Urothelium cell line (cell line): Measurements from ENCODE around the gene CSF1R.

Experiments
- DNase-seq: peaks from one replicate; pipeline ENCODE4 v3.0.0; 2011; ENCODE audit warnings: low spot score, mixed read lengths
- FAIRE-seq: peaks from 2 replicates; lab custom pipeline; 2011; peaks lifted over from hg19 to GRCh38; lab: Jason Lieb, UNC

CSF1R gene

DNA sequence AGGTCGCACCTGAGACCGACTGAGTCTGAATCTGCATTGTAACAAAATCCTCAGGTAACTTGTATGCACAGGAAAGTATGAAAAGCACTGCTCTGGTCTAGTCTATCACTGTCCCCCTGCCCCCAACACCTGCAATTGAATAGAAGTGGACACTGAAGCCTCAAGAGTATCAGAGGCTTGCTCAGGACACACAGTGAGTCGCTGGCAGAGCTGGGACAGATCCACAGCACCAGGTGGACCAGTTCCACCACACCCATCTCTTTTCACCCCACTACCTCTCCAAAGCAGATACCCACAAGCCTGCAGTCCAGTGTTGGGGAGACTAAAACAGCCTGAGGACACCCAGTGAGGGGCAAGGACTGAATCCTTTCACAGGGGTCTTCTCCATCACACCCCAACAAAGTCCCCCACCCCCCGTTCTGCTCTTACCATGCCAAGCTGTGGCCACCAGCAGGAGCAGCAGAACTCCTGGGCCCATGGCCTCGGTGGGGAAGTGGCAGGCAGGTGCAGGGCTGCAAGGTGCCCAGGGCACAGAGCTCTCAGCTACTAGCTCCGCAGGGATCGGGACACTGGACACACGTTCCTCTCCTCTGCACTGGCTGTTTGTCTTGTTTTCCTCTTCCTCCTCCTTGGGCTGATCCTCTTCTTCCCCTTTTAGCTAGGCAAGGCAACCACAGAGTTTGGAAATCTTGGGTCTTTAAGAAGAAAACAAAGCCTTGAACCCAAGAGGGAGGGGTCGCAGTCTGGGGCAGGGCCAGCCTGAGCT, at the start of gene CSF1R:
Gene CSF1R, minus strand, starts transcription at position 605 of the 766 bp plus-strand sequence. Its CDS starts 127 bp downstream, at position 478.
- no peak for FAIRE-seq
- no peak for DNase-seq

DNA sequence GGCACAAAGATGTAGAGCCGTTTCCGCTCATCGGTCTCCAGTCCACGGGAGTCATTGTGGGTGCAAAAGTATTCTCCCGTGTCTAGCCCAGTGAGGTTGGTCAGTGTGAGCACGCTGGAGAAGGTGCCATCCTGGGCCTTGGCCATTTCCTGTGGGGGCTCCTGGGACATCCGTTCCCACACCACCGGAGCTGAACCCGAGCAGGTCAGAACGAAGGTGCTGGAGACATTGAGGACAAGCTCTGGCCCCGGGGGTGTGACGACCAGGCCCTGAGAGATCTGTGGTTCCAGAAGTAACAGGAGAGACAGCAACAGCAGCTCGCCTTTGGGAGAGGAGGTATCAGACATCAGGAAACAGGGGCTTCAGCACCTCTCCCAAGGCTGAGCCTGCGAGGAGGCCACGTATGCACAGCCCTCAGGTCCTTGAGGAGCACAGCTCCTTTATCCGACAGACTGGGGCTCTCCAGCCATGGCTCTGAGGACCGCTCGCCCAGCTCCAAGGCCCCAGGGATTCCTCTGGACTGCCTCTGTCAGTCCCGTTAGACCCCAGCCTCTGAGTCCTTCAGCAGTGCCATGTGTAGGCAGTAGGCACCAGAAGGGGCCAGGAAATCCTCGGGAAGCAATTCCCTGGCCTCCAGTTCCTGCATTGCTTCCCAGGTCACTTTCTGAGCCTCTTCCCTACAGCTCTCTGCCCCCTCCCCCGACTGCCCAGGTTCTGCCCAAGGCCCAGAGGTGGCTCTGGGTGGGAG, 49.4 kb upstream of the CSF1R start:
- DNase-seq (no peak), FAIRE-seq (no peak)

DNA sequence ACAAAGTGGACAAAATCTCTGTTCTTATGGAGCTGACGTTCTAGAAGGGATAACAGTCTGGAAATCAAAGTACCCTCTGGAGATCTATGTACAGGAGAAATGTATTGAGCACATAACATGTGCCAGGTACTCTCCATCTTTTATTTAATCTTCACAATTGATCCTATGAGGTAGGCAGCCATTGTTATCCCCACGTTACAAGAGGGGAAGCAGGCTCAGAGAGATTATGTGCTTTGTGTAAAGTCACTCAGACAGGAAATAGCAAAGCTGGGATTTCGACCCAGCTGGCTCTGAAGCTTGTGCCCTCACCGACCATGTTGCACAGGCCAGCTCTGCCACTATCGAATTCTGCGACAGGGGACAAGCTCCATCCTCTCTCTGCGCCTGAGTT, 47.8 kb upstream of the CSF1R start:
- no peak for FAIRE-seq
- no peak for DNase-seq

DNA sequence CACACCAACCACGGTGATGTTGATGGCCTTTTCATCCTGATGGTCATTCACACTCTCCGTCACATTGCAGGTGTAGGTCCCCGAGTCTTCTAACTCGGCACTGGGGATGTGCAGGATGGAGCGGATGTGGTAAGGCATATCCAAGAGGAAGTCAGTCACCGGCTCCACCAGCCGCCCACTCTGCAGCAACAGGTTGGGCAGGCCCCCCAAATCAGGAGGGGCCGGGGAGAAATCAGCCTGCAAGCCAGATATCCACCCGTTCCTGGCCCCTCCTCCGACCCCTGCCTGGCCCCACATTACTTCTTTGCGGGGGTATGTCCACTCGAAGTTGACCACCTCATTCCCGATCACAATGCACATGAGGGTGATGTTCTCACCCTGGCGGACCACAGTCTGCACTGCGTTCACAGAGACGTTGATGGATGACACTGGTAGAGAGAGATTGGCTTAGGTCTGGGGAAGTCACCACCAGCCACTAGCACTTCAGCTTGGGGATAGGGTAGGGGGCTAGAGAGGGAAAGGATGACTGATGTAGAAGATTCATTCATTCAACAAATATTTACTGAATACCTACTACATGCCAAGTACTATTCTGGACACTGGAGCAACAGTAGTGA, 47.3 kb upstream of the CSF1R start:
- FAIRE-seq = no peak

DNA sequence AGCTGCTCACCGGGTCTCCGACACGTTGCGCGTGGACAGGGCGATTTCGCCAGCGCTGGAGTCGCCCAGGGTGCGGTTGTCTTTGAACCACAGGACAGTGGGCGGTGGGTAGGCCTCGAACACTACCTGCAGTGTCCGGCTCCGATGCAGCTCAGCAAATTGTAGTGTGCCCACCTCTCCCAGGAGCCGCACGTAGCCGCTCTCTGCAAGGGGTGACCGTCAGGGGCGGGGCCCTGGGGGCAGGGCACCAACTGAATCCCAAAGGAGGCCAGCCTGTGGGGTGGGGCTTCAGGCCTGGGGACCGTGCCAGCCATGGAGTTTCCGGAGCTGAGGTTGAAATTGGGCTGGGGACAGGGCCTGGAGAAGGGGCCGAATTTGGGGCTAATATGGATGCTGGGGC, 46.4 kb upstream of the CSF1R start:
- FAIRE-seq (no peak), DNase-seq (no peak)

More for the DNA sequence above, 47.3 kb upstream of the CSF1R start:
- no peak for DNase-seq

DNA sequence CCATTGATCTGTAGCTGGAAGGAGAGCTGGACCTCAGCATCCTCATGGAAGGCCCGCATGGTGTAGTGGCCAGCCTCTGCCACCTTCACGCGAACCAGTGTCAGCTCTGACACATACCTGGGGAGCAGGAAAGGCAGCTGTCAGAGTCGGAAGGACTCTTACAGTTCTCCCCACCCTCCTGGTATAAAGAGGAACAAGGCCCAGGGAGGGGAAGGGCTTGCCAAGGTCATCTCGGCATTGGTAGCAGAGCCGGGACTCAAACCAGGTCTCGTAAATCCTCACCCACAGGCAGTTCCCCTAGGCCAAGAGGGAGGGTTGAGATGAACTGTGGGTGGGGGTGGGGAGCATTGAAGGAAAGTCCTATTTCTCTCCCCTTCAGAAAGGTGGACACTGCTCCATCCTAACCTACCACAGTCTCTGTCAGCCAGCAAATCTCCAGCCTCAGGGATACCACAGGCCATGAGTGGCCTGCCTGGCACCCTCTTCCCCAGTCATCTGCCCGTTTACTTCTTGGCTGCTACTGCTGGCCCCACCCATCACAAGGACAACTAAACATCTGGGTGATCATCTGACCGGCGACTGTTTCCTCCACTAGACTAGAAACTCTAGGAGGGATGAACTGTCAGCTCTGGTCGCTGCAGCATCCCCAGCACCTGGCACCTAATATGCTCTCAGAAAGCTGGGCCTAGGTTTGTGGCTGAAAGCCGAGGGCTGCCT, 45.8 kb upstream of the CSF1R start:
- DNase-seq = no peak
- FAIRE-seq = no peak

DNA sequence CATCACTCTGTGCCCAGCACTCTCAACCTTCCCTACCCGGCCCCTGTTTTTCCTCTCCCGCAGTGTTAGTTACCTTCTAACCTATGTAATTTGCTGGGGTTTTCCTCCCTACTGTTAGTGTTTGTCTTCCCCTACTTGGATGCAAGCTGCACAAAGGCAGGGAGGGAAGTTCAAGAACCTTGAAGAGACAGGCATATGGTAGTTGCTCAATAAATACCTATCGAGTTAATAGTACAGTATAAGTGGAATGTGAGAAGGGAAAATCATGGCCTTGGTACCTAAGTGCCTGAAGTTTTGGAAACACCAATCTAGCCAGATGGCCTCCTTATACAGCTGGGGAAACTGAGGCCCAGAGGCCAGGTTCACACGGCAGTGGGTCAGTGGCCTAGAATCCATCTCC, 45.1 kb upstream of the CSF1R start:
- FAIRE-seq = no peak

DNA sequence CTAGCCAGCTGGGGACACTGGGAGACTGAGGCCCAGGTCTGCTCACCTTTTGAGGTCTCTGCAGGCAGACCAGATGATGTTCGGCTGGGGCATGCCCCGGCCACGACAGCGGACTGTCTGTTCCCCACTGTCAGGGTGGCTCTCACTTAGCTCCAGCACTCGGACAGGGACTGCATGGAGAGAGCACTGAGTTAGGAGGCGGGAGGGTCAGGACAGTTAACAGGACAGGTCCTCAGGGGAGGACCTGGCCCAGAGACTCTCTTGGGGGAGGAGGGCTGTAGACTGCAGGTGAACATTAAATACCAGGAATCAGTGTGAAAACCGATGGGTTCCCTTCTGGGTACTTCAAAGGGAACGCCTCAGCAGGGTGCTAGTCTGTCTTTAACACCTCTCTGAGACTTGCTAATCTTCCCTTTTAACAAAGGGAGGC, 44.2 kb upstream of the CSF1R start:
- no peak for DNase-seq
- no peak for FAIRE-seq

More for the DNA sequence above, 45.1 kb upstream of the CSF1R start:
- no peak for DNase-seq

DNA sequence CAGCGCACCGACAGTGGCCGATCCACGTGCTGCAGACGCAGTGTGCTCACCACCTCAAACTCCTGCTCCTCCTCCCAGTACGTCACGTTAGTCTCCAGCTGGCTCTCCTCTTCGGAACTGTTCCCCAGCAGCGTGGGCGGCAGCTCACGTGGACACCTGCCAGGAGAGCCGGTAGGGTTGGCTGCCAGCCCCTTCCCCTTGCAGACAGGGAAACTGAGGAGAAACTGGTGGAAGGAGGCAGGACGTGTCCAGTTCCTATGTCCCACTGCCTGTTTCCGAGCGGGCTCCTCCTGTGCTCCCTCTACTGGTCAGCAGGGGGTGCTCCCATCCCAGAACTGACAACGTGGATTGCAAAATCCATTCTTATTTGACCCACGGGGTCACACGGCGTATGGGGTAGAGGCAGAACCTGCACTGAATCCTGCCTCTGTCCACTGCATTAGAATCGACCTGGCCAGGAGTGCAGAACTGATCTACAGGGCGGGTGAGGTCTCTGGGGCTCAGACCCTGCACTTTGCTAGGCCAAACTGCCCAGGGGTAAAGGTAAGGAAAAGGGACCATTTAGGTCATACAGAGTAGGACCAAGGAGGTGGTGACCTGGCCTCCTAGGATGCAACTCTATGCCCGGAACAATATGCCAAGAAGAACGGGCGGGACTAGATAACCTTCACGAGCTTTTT, 43.6 kb upstream of the CSF1R start:
- FAIRE-seq = peak; percentile 56

DNA sequence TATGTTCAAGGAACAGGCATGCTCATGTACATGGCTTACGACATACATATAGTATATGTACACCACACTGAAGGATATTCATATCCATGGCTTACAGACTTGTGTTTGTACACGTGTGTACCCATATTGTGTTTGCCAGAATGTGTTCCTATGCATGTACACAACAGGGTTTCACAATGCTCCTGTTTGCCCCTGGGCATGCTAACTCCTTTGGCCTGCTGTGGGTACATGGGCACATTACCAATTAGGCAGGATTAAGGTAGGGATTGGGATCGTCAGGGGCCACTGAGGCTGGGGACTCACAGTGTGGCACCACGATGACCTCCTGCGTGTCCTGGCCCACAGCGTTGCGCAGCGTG, 43.1 kb upstream of the CSF1R start:
- DNase-seq (no peak), FAIRE-seq (no peak)

More for the DNA sequence above, 43.6 kb upstream of the CSF1R start:
- peak; percentile 79 for DNase-seq

DNA sequence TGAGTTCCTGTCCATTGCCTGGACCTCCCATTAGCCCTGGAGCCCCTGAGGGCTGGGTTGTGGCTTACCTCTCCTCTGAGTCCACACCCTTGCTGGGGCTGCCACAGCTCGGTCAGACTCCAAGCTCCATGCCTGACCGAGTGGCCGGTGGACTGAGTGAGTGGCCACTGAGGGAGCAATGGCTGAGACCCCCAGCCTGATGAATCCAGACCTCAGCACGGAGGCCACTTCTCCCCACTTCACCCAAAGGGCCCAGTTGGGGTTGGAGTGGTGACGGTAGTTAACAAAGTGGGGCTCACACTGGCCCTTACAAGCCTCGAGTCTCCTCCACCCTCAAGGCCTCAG, 40.5 kb upstream of the CSF1R start:
- DNase-seq (no peak), FAIRE-seq (no peak)

DNA sequence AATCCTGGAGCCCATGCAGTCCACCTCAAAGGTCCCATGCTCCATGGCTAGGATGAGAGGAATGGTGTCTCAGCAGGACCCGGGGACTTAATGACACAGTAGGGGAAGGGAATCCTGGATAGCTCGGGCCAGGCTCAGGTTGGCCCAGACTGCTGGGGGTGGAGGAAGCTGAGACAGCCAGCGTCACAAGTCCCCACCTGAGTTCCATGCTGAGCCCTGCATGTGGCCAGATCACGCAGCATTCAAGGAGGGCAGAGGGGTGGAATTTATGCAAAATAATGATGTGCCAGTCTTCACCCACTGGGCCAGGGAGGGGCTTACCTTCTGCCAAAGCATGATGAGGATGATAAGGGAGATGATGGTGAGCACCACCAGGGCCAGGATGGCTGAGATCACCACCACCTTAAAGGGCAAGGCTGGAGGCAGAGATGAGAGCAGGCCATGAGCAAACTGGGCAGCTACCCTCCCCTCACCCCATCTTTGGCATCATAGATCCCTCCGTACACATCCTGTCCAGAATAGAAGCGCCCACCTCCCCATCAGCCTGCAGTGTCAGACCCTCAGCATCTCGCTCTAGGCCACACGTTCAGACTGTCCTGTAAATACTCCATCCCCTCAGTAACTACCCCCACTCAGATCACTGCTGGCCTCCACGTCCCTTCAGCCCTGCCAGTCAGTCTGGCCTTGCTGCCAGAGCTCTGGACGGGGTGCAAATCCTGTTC, 40.0 kb upstream of the CSF1R start:
- DNase-seq (no peak), FAIRE-seq (no peak)

DNA sequence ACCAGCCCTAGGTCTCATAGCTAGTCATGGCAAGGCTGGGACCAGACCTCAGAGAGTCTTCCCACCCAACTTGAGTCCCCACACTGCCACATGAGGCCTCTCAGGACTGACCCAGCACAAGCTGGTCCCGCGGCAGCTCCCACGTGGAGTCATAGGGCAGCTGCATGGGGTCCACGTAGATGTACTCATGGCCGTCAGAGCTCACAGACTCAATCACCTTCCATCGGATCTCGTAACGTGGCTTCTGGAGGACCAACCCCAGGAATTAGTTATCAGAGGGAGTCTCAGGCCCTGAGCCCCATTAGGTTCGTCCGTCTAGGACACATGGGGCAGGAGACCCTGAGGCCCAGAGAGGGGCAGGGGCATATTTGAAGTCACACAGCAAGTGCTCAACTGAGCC, 39.0 kb upstream of the CSF1R start:
- DNase-seq (no peak), FAIRE-seq (no peak)

DNA sequence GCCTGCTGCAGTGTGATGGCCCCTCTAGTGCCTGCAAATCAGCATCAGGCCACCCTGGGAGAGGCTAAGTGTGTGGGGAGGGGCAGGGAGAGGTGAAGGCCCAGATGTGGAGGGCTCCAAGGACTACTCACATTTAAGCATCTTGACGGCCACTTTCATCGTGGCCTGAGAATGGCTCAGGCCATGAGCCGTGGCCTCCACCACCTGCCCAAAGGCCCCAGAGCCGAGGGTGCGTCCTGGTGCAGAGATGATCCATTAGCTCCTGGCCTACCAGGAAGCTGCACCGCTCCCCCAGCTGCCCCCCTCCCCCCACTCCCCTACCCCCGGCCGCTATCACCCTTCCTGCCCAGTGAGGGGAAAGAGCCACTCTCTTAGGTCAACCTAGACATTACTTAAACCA, 38.2 kb upstream of the CSF1R start:
- DNase-seq (no peak), FAIRE-seq (no peak)

DNA sequence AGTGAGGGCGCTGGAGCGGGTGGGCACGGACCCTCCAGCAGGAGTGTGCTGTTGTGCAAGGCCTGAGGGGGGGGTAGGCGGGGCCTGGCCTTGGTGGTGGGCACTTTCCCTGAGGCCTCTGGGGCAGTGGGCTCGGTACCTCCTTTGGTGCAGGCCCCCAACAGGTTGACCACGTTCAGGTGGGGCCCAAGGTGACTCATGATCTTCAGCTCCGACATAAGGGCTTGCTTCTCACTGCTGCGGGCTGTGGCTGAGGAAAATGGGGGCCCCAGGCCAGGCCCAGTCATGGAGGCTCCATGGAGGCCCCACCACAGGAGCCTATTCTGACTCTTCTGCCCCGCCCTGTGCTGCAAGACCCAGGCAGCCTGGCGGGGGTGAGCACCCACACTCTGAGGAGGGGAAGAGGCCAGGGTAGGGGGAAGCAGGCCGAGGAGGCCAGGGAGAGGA, 37.8 kb upstream of the CSF1R start:
- DNase-seq (no peak), FAIRE-seq (no peak)

DNA sequence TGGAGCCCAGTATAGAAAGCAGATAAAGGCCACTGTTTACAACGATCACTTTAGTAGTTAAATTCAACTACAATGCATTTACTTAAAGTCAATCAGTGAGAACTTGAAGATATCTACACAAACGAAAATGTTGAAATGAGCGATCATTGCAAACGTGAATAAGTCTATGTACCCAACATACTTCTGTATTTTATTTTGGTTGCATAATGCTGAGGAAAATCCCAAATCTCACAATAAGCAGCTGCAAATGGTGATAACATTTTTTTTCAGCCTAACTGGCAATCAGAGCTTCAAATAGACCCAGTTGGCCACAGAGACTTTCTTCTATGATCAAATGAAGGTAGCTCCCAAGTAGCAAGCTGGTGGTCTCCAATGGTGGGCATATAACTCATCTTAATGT, 37.2 kb upstream of the CSF1R start:
- DNase-seq (no peak), FAIRE-seq (no peak)

DNA sequence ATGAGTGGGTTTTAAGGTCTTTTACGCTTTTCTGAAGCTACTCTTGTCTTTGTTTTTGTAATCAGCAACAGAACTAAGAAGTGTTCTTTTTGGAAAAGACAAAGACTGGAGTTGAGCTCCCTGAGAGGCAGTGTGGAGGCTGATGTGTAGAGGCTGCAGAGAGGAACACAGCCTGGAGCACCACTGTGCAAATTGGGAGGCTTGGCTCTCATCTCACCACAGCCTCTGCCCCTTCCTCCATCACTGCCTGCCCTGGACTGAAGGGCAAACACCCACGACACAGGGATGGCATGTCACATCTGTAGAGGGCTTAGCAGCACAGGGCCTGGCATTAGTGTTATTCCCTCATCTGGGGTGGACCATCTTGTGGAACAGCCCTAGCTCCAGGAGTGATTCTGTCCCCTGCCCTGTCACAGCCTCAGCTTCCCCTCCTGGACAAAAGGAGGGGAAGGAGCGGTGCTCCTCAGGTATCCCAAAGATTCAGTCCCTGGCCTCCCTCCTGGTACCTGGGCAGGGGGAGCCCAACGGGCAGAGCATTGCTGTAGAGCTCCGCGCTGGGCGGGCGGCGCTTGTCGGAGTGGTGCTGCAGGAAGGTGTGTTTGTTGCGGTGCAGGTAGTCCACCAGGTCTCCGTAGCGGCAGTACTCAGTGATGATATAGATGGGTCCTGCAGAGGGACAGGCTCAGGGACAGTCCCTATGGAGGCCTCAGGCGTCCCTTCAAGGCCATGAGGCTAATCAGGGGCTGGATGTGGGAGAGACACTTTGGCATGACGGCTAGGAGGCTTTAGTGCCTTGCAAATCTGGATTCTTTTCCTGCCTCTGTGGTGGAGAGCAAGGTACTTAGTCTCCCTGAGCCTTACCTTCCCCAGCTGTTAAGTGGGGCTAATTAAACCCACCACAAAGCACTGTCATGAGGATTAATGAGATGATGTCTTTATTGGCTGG, 36.5 kb upstream of the CSF1R start:
- DNase-seq (no peak), FAIRE-seq (no peak)

DNA sequence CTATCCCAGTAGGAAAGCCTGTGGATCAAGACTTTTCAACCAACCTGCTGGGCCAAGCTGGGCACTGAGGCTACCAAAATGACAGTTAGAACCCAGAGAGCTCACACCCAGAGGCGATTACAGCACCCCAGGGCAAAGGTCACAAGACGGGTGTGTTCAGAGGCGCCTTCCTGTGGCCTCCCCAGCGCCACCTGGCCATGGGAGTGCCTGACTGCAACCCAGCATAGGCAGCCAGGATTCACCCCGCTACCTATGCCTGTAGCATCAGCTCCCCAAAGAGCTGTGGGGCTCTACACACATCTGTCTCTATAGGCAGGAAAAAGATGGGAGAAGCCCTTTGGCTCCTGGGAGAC, 35.8 kb upstream of the CSF1R start:
- DNase-seq (no peak), FAIRE-seq (no peak)
